Measurements from ENCODE around the gene ANKRD9.

- TF ChIP-seq CTCF (conservative IDR thresholded peaks at IDR 0.05 in 1 of 2, IDR thresholded peaks at IDR 0.05 in 1 of 2; ENCODE audit: low read depth in 1 of 2, low read length in 2 of 2), result no peak
- TF ChIP-seq EZH2 (IDR thresholded peaks at IDR 0.05; ENCODE audit: low read length, missing control alignments), result no peak
Observed at GRCh38 chr14:102496331-102496691, 13.3 kb downstream of the ANKRD9 start.

Data from fibroblast of lung (primary cell).